Heart right ventricle (tissue), 16 donors: ENCODE results near the gene NAALADL1. TPM values are rescaled to one million over a fixed set of nuclear protein-coding genes. Genes with fewer than 3 reads are reported as not detected.

ENCODE experiments used
- ATAC-seq, 8 donors: fragments of 200-7000 bp; cut with Tn5 transposase; one replicate each; pipeline ENCODE4 v1.9.1; 2020; ENCODE audit warnings: mild to moderate bottlenecking in 8 of 8, moderate library complexity in 8 of 8, moderate number of reproducible peaks in 1 of 8
- DNase-seq, 2 donors: peaks; one replicate each; pipeline ENCODE4 v3.0.0-alpha.2; 2020
- H3K27ac ChIP-seq, 10 donors: fragments of 200-600 bp; sonication (generic) in 2 of 10; one replicate each; pipeline versions ENCODE4 v1.5.0 to v1.8.0; 2020 to 2022; ENCODE audit warnings: mild to moderate bottlenecking in 3 of 10
- H3K27me3 ChIP-seq, 7 donors: fragments of 200-600 bp; one replicate each; pipeline ENCODE4 v1.8.0; 2021 to 2022; ENCODE audit warnings: mild to moderate bottlenecking in 2 of 7
- H3K36me3 ChIP-seq, 9 donors: fragments of 200-600 bp; sonication (generic) in 1 of 9; one replicate each; pipeline versions ENCODE4 v1.5.0 to v1.8.0; 2020 to 2022; ENCODE audit warnings: mild to moderate bottlenecking in 2 of 9
- H3K4me1 ChIP-seq, 9 donors: fragments of 200-600 bp; sonication (generic) in 1 of 9; one replicate each; pipeline versions ENCODE4 v1.5.0 to v1.8.0; 2020 to 2022; ENCODE audit warnings: mild to moderate bottlenecking in 4 of 9
- H3K4me3 ChIP-seq, 10 donors: fragments of 200-600 bp; sonication (generic) in 2 of 10; one replicate each; pipeline versions ENCODE4 v1.5.0 to v1.8.0; 2020 to 2022; ENCODE audit warnings: mild to moderate bottlenecking in 7 of 10, moderate library complexity in 2 of 10
- H3K9me3 ChIP-seq, 11 donors: fragments of 200-600 bp in 10 of 11; sonication (generic) in 2 of 11; one replicate each; pipeline versions ENCODE4 v1.5.0 to v1.8.0; 2013 to 2022; ENCODE audit warnings: mild to moderate bottlenecking in 2 of 11, control low read depth in 1 of 11, moderate library complexity in 1 of 11
- WGBS, 2 donors: extraction: QIAGEN DNeasy Blood & Tissue Kit; methylation state at CpG; one replicate each; pipeline ENCODE4 v1.1.7; 2013; ENCODE audit warnings: inconsistent platforms in 1 of 2; 5-methylcytosine and 5-hydroxymethylcytosine counted together
- intact Hi-C, 10 donors: fragments of 100-400 bp; cut with DNase I; formaldehyde crosslinking; loops; one replicate each; pipeline versions ENCODE4 v1.11.1 to v1.14.2; 2022
- polyA plus RNA-seq, 2 donors: library from polyadenylated mRNA; stranded (reverse); fragments of 200-250 nt; gene quantifications; one replicate each; pipeline ENCODE4 v1.2.3, GENCODE V29; 2013
- total RNA-seq, 10 donors: library from RNA; stranded (reverse); fragmentation: NEBNext Ultra II Directional in 3 of 10; extraction: Animal tissue kit (Norgen Biotek cat#: 25700) in 3 of 10; gene quantifications; one replicate each; pipeline versions ENCODE4 v1.2.1 to v1.2.4, GENCODE V29; 2021 to 2023
- TF ChIP-seq, protein P1 (sequence below), 9 donors: fragments of 200-600 bp; sonication (generic) in 2 of 9; IDR thresholded peaks; one replicate each; pipeline versions ENCODE4 v1.5.0 to v1.8.0; 2021 to 2022; ENCODE audit warnings: antibody characterized with exemption in 9 of 9, mild to moderate bottlenecking in 5 of 9, moderate library complexity in 1 of 9
- donor health status: Arrhythmogenic right ventricular cardiomyopathy.
- donor health status: ischemic (EF 13 %, LVEDD 7.1; RV severe dilation, severe dysfunction).
- donor health status: healthy with polysubstance abuse.
- donor health status: DM: no; HTN: yes; CAD: no.
- donor health status: DM: no; HTN: no; CAD: no.
- donor health status: ischemic (EF 25% LVEDD 6.9; RV normal size, moderate dysfunction).
- donor health status: ischemic (EF 25% LVEDD 5.7; RV mildly dilated, moderate dysfunction).
- donor health status: healthy.
- donor health status: DM: yes; HTN: yes; CAD: no.
- donor health status: Ischemic cardiomyopathy.
- donor health status: ischemic (EF 35%, LVEDD 5.7; RV mildly dilated, moderate dysfunction).
- donor health status: nonischemic (EF 11% LVEDD 7.7; RV severe dilation, severe dysfunction).
- donor health status: DM: yes; HTN: yes; CAD: no.
- donor health status: PGD.
- donor health status: ischemic (EF 29% LVEDD 5.4; RV normal size, mild dysfunction).
- donor health status: nonischemic (EF 23%, LVEDD 6.1; RV moderate dilation, normal function).

Gene NAALADL1
- total and polyA plus RNA-seq, 12 donors, result 2.1 to 9.1 (median 3.9) TPM

DNA sequence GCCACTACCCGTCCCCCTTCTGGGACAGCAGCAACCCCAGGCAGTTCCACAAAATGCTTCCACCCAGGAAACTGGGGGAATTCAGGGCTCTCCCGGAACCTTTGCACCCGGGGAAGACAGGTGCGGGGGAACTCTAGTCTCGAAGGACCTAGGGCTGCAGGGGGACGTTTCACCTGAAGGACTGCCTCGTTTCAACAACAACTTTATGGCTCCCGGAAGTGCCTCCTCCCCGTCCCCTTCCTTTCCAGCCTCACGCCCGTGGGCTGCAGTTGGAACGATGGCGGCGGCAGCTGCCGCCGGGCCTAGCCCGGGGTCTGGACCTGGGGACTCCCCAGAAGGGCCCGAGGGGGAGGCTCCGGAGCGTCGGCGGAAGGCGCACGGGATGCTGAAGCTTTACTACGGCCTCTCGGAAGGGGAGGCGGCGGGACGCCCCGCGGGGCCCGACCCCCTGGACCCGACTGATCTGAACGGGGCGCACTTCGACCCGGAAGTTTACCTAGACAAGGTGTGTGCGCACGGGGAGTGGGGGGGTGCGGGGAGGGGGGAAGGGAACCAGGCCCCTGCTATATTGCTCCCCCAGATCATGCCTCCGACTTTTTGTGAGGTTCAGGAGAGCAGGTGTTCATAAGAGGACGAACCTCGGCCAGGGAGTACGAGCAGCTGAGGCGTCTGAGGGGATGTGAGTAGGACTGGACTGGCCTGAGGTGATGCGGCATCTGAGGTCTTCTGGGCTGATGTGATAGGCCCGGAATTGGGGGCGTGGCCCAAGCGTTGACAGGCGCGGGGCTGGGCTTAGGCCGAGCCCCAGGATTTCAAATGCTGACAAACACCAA lies 37.8 kb upstream of the NAALADL1 start, which contains the start of gene VPS51:
TSS of gene VPS51 (plus strand) at position 241 of the 833 bp plus-strand sequence. CDS start at position 278, 37 bp downstream.
- ATAC-seq (peak; percentile 94 to 96 (median 95)), DNase-seq (peak; percentile 83 to 90)
- H3K9me3 ChIP-seq, result no peaks in the 10 kb centered on the region
- H3K27me3 ChIP-seq, result no peaks in the 10 kb centered on the region
- 0 to 1% methylated on average over 51 to 52 of the region's 52 CpGs for WGBS, 2 donors
- H3K4me1 ChIP-seq, result peaks cover 4 to 31% (median 18%) of the 10 kb centered on the region in 9 donors
- TF ChIP-seq, protein P1, sequence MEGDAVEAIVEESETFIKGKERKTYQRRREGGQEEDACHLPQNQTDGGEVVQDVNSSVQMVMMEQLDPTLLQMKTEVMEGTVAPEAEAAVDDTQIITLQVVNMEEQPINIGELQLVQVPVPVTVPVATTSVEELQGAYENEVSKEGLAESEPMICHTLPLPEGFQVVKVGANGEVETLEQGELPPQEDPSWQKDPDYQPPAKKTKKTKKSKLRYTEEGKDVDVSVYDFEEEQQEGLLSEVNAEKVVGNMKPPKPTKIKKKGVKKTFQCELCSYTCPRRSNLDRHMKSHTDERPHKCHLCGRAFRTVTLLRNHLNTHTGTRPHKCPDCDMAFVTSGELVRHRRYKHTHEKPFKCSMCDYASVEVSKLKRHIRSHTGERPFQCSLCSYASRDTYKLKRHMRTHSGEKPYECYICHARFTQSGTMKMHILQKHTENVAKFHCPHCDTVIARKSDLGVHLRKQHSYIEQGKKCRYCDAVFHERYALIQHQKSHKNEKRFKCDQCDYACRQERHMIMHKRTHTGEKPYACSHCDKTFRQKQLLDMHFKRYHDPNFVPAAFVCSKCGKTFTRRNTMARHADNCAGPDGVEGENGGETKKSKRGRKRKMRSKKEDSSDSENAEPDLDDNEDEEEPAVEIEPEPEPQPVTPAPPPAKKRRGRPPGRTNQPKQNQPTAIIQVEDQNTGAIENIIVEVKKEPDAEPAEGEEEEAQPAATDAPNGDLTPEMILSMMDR (IDR thresholded peaks at IDR 0.05), result no peak
- peak within 1 kb of the TSS; percentile 75 to 94 (median 86) for H3K4me3 ChIP-seq
- peaks cover 0 to 32% (median 2%) of the 10 kb centered on the region in 9 donors for H3K36me3 ChIP-seq
- H3K27ac ChIP-seq, result peak within 1 kb of the TSS; percentile 67 to 96 (median 93)
- intact Hi-C loops, result loop anchor here in 4 of 10 donors (1.0 to 5.0 kb wide), 4 partner anchors 12 to 739 kb away; partner anchors contain the start of genes CDCA5 (in 2 of the 4), ZFPL1 (in 2 of the 4), ARL2 (in 1 of the 4) and RPS6KA4 (in 1 of the 4)

DNA sequence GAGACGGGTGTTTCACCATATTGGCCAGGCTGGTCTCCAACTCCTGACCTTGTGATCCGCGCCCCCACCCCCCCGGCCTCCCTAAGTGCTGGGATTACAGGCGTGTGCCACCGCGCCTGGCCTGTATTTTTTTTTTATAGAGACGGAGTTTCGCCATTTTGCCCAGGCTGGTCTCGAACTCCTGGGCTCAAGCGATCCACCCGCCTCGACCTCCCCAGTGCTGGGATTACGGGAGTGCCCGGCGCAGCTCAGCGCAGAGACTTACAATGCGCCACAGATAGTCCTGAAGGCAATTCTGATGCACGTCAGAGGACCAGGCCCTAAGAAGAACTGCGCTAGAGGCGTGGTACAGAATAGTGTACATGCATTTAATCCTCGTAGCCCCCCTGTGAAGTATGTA lies 37.1 kb upstream of the NAALADL1 start:
- Histone ChIP-seq H3K9me3 (no peaks in the 10 kb centered on the region), H3K4me1 (peaks cover 4 to 26% (median 16%) of the 10 kb centered on the region in 9 donors), H3K36me3 (peaks cover 0 to 28% (median 2%) of the 10 kb centered on the region in 9 donors), H3K4me3 (peak overlapping the region in 9 of 10 donors; percentile 75 to 94 (median 86)), H3K27me3 (no peaks in the 10 kb centered on the region), H3K27ac (peak overlapping the region; percentile 67 to 96 (median 93))
- intact Hi-C loops, result loop anchor here in 3 of 10 donors (5.0 kb wide), 3 partner anchors 68 to 738 kb away; partner anchors contain the start of genes ARL2 (in 1 of the 3), RPS6KA4 (in 1 of the 3) and SNX15 (in 1 of the 3)
- TF ChIP-seq, protein P1 (IDR thresholded peaks at IDR 0.05), result no peak
- ATAC-seq, result peak in 2 of 8 donors; percentile 3 to 38
- DNase-seq, result no peak
- WGBS, 2 donors, result 69 to 78% methylated on average over 22 of the region's 22 CpGs

DNA sequence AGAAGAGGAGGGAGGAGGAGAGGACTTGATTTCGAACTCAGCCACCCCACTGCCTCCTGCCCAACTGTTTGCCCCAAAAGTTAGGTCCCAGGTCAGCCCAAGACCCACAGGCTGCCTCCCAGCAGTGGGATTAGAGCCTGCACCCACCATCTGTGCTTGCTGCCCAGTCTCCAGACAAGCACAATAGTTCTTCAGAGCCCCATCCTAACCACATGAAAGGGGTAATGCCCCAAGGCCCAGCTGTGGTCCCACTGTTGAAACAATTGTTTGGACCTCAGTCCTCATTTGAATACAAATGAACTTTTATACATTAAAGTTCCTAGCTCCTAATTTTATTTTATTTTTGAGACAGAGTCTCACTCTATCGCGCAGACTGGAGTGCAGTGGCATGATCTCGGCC lies 32.3 kb upstream of the NAALADL1 start:
- TF ChIP-seq, protein P1 (IDR thresholded peaks at IDR 0.05), result no peak
- WGBS, 2 donors, result 97 to 98% methylated on average over 4 of the region's 4 CpGs
- intact Hi-C loops, result no loop called here
- Histone ChIP-seq H3K27me3 (no peaks in the 10 kb centered on the region), H3K27ac (no peak overlapping the region), H3K9me3 (no peaks in the 10 kb centered on the region), H3K4me1 (peaks cover 0 to 6% (median 2%) of the 10 kb centered on the region in 9 donors), H3K36me3 (peaks cover 0 to 44% (median 17%) of the 10 kb centered on the region in 9 donors), H3K4me3 (no peak overlapping the region)
- ATAC-seq, result no peak
- no peak for DNase-seq

DNA sequence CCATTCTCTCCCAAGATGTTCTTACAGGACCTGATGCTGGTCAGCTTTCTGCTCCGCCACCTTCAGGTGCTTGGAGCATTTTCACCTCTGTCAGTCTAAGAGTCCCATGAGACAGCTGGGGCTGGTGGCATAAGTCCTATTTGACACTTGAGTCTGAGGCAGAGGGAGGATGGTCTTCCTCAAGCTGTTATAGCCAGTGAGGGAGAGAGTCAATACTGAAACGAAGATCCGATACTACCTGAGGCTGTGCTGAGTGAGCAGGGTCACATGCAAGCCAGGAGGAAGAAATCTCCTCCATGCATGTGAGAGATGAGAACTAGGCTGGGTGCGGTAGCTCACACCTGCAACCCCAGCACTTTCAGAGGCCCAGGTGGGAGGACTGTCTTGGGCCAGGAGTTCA lies 31.3 kb upstream of the NAALADL1 start:
- peaks cover 5 to 14% (median 11%) of the 10 kb centered on the region in 9 donors for H3K4me1 ChIP-seq
- H3K9me3 ChIP-seq, result no peaks in the 10 kb centered on the region
- WGBS, 2 donors, result 94 to 95% methylated on average over 4 of the region's 4 CpGs
- intact Hi-C loops, result loop anchor here in 3 of 10 donors (5.0 to 10.0 kb wide), 3 partner anchors 42 to 165 kb away; partner anchors contain the start of genes ARL2 (in 1 of the 3) and PPP2R5B (in 1 of the 3)
- peaks cover 0 to 52% (median 17%) of the 10 kb centered on the region in 9 donors for H3K36me3 ChIP-seq
- H3K4me3 ChIP-seq, result no peak overlapping the region
- DNase-seq (no peak), ATAC-seq (no peak)
- TF ChIP-seq, protein P1 (IDR thresholded peaks at IDR 0.05), result no peak
- H3K27me3 ChIP-seq, result no peaks in the 10 kb centered on the region
- H3K27ac ChIP-seq, result no peak overlapping the region
